ENCODE data around the gene SERF2. TPM values are rescaled to one million over a fixed set of nuclear protein-coding genes. Genes with fewer than 3 reads are reported as not detected.
"Not testable (repeated sequence)": the region's sequence is repeated elsewhere in the genome, so short reads cannot be mapped to it uniquely, and the experiment has no call there.

Gene SERF2
- total and polyA plus RNA-seq, 10 donors, result 566 to 2,199 (median 725) TPM

- H3K36me3 ChIP-seq, result peaks cover 3 to 44% (median 12%) of the 10 kb centered on the region in 6 donors
- intact Hi-C loops (cut with DNase I; ENCODE audit: low total_unique reads), result no loop called here
- H3K4me3 ChIP-seq, result no peak overlapping the region
- no peaks in the 10 kb centered on the region for H3K9me3 ChIP-seq
- DNase-seq, result no peak
- H3K27me3 ChIP-seq (replicated peaks in 1 of 7), result no peaks in the 10 kb centered on the region
- no peak overlapping the region for H3K27ac ChIP-seq
- TF ChIP-seq CTCF (IDR thresholded peaks at IDR 0.05 in 8 of 11, conservative IDR thresholded peaks at IDR 0.05 in 3 of 11), result no peak
- TF ChIP-seq POLR2A (IDR thresholded peaks at IDR 0.05), result no peak
- no peak for TF ChIP-seq POLR2AphosphoS5 (IDR thresholded peaks at IDR 0.05)
- peaks cover 26 to 80% (median 63%) of the 10 kb centered on the region in 6 donors for H3K4me1 ChIP-seq
- WGBS, 5 donors, result 84 to 92% (median 89%) methylated on average over 3 of the region's 3 CpGs
These were observed 29.4 kb downstream of the SERF2 start for GRCh38 chr15:43821505-43821904.

GRCh38 chr15:43824302-43825246 is 32.5 kb downstream of the SERF2 start, which contains the start of gene MFAP1:
MFAP1 (minus strand) TSS chr15:43824690; CDS start chr15:43824569, 121 bp downstream.
- Histone ChIP-seq H3K4me3 (peak within 1 kb of the TSS; percentile 59 to 86 (median 72)), H3K36me3 (peaks cover 0 to 26% (median 0%) of the 10 kb centered on the region in 6 donors), H3K4me1 (peaks cover 31 to 94% (median 81%) of the 10 kb centered on the region in 6 donors), H3K9me3 (no peaks in the 10 kb centered on the region), H3K27ac (peak within 1 kb of the TSS; percentile 81 to 94 (median 92)), H3K27me3 (replicated peaks in 1 of 7) (no peaks in the 10 kb centered on the region)
- WGBS, 5 donors, result 8 to 9% (median 9%) methylated on average over 46 of the region's 46 CpGs
- intact Hi-C loops (cut with DNase I; ENCODE audit: low total_unique reads), result no loop called here
- TF ChIP-seq CTCF (IDR thresholded peaks at IDR 0.05 in 8 of 11, conservative IDR thresholded peaks at IDR 0.05 in 3 of 11) (peak in 2 of 11 experiments; percentile 6 to 13), POLR2AphosphoS5 (IDR thresholded peaks at IDR 0.05) (peak; percentile 74 to 99 (median 93)), POLR2A (IDR thresholded peaks at IDR 0.05) (peak in 2 of 3 donors; percentile 65 to 84)
- peak; percentile 95 for DNase-seq

DNA sequence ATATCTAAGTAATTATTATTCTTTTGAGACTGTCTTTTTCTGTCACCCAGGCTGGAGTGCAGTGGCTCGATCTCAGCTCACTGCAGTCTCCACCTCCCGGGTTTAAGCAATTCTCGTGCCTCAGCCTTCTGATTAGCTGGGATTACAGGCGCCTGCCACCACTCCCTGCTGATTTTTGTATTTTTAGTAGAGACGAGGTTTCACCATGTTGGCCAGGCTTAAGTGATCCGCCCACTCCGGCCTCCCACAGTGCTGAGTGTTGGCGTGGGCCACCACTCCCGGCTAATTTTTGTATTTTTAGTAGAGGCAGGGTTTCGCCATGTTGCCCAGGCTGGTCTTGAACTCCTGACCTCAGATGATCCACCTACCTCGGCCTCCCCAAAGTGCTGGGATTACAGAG is 33.2 kb downstream of the SERF2 start:
- 94 to 97% (median 94%) methylated on average over 11 of the region's 11 CpGs for WGBS, 5 donors
- H3K27me3 ChIP-seq (replicated peaks in 1 of 7); H3K9me3 ChIP-seq; DNase-seq; intact Hi-C loops (cut with DNase I; ENCODE audit: low total_unique reads): not testable (repeated sequence)
- Histone ChIP-seq H3K4me1 (peaks cover 31 to 94% (median 75%) of the 10 kb centered on the region in 6 donors), H3K4me3 (peak overlapping the region in 1 of 8 donors; percentile 77), H3K27ac (peak overlapping the region in 1 of 8 donors; percentile 94), H3K36me3 (peaks cover 0 to 25% (median 0%) of the 10 kb centered on the region in 6 donors)

DNA sequence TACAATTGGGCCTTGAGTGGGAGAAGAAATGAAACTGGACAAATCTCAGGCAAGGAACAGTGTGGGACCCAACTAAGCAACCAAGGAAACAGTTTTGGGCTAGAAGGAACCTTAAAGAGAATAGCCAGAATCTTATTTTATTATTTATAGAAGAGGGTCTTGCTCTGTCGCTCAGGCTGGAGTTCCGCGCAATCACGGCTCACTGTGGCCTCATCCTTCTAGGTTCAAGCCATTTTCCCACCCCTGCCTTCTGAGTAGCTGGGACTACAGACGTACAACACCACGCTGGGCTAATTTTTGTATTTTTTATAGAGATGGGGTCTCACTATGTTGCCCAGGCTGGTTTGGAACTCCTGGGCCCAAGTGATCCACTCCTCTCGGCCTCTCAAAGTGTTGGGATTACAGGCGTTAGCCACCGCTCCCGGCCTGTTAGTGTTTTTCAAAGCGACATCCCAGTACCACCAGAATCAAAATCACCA is 33.9 kb downstream of the SERF2 start:
- intact Hi-C loops (cut with DNase I; ENCODE audit: low total_unique reads), result no loop called here
- peaks cover 0 to 23% (median 0%) of the 10 kb centered on the region in 6 donors for H3K36me3 ChIP-seq
- H3K27me3 ChIP-seq (replicated peaks in 1 of 7), result no peaks in the 10 kb centered on the region
- H3K27ac ChIP-seq, result peak overlapping the region; percentile 58 to 87 (median 78)
- 94 to 98% (median 95%) methylated on average over 11 of the region's 11 CpGs for WGBS, 5 donors
- peaks cover 31 to 93% (median 69%) of the 10 kb centered on the region in 6 donors for H3K4me1 ChIP-seq
- peak overlapping the region in 7 of 8 donors; percentile 48 to 80 (median 61) for H3K4me3 ChIP-seq
- DNase-seq, result no peak
- H3K9me3 ChIP-seq, result no peaks in the 10 kb centered on the region
- TF ChIP-seq CTCF (IDR thresholded peaks at IDR 0.05 in 8 of 11, conservative IDR thresholded peaks at IDR 0.05 in 3 of 11), result no peak
- TF ChIP-seq POLR2AphosphoS5 (IDR thresholded peaks at IDR 0.05), result no peak
- no peak for TF ChIP-seq POLR2A (IDR thresholded peaks at IDR 0.05)

Data from spleen (tissue), 11 donors.